Sigmoid colon (tissue), 4 donors: ENCODE data around the gene SETD7.

Experiments used
- CTCF ChIP-seq, 4 experiments: fragments of 450-650 bp in 3 of 4; fragments of 200-600 bp in 1 of 4; IDR thresholded peaks; one replicate each; pipeline ENCODE4 v1.5.1; 2016 to 2019; ENCODE audit warnings: antibody characterized with exemption in 4 of 4, mild to moderate bottlenecking in 3 of 4, moderate library complexity in 2 of 4
- EP300 ChIP-seq, 4 donors: sonication (generic); formaldehyde crosslinking; IDR thresholded peaks; one replicate each; pipeline ENCODE4 v1.6.1; 2017; ENCODE audit warnings: antibody characterized with exemption in 4 of 4

GRCh38 chr4:139605516-139605915 lies 49.5 kb upstream of the SETD7 start:
- no peak for TF ChIP-seq CTCF (IDR thresholded peaks at IDR 0.05)
- TF ChIP-seq EP300 (IDR thresholded peaks at IDR 0.05): no peak
